Neural crest cell (in vitro differentiated cells): ENCODE measurements around the gene PRPH2. TPM values are rescaled to one million over a fixed set of nuclear protein-coding genes. Genes with fewer than 3 reads are reported as not detected.
A peak's percentile ranks its signal among the peaks of the same experiment; 100 is the strongest.

Experiments used
- DNase-seq: peaks from one replicate; pipeline ENCODE4 v3.0.0; 2021; ENCODE audit warnings: low read depth, mixed read lengths, low spot score
- H3K27ac Mint-ChIP-seq: one replicate; pipeline ENCODE4 v1.8.0; 2021; ENCODE audit warnings: mild to moderate bottlenecking, mixed read lengths; ENCODE audit not compliant: unreplicated experiment
- H3K27me3 Mint-ChIP-seq: 2 replicates; pipeline ENCODE4 v1.8.0; 2021; ENCODE audit warnings: low read depth, mild to moderate bottlenecking, mixed read lengths
- H3K36me3 Mint-ChIP-seq: 2 replicates; pipeline ENCODE4 v1.8.0; 2021; ENCODE audit warnings: low read depth, mild to moderate bottlenecking, mixed read lengths
- H3K4me1 Mint-ChIP-seq: 2 replicates; pipeline ENCODE4 v1.8.0; 2021; ENCODE audit warnings: mixed read lengths
- H3K4me3 Mint-ChIP-seq: one replicate; pipeline ENCODE4 v1.8.0; 2021; ENCODE audit warnings: mild to moderate bottlenecking, mixed read lengths
- H3K9me3 Mint-ChIP-seq: 2 replicates; pipeline ENCODE4 v1.8.0; 2021; ENCODE audit warnings: mixed read lengths
- CTCF ChIP-seq: fragments of 200-600 bp; sonication (generic); conservative IDR thresholded peaks from 2 replicates; pipeline ENCODE4 v1.5.0; 2021; ENCODE audit warnings: antibody characterized with exemption, mild to moderate bottlenecking
- total RNA-seq: library from RNA; stranded (reverse); gene quantifications from 2 replicates; pipeline ENCODE4 v1.2.1, GENCODE V29; 2021

PRPH2 gene
- total RNA-seq, 1 donor from 2014 or later, result not detected

- DNase-seq, result peak; percentile 79
- H3K9me3 Mint-ChIP-seq, result no peaks in the 10 kb centered on the region
- H3K36me3 Mint-ChIP-seq, result peaks cover 2% of the 10 kb centered on the region
- peaks cover under 1% of the 10 kb centered on the region for H3K27me3 Mint-ChIP-seq
- H3K27ac Mint-ChIP-seq, result peak within 1 kb of the TSS; percentile 100
- peaks cover 34% of the 10 kb centered on the region for H3K4me1 Mint-ChIP-seq
- TF ChIP-seq CTCF, result no peak
- peak within 1 kb of the TSS; percentile 98 for H3K4me3 Mint-ChIP-seq
These were observed 23.5 kb upstream of the PRPH2 start, which contains the start of gene TBCC for GRCh38 chr6:42745640-42746462. TBCC (minus strand) TSS chr6:42746103; CDS start chr6:42746073, 30 bp downstream.

- Mint-ChIP-seq H3K27me3 (peaks cover 3% of the 10 kb centered on the region), H3K27ac (peak overlapping the region; percentile 65), H3K36me3 (peaks cover 2% of the 10 kb centered on the region), H3K4me3 (peak overlapping the region; percentile 98), H3K9me3 (no peaks in the 10 kb centered on the region), H3K4me1 (peaks cover 34% of the 10 kb centered on the region)
- DNase-seq, result no peak
- no peak for TF ChIP-seq CTCF
These were observed 22.8 kb upstream of the PRPH2 start for GRCh38 chr6:42745083-42745639.

- no peak overlapping the region for H3K27ac Mint-ChIP-seq
These were observed 22.0 kb upstream of the PRPH2 start for GRCh38 chr6:42744351-42744893.

GRCh38 chr6:42742116-42742894 is 19.9 kb upstream of the PRPH2 start:
- H3K36me3 Mint-ChIP-seq, result peaks cover 2% of the 10 kb centered on the region
- no peak overlapping the region for H3K27ac Mint-ChIP-seq
- H3K4me3 Mint-ChIP-seq, result peak overlapping the region; percentile 80
- no peaks in the 10 kb centered on the region for H3K9me3 Mint-ChIP-seq
- H3K4me1 Mint-ChIP-seq, result peaks cover 23% of the 10 kb centered on the region
- no peak for DNase-seq
- peaks cover 13% of the 10 kb centered on the region for H3K27me3 Mint-ChIP-seq
- TF ChIP-seq CTCF, result no peak

More at GRCh38 chr6:42744351-42744893, 22.0 kb upstream of the PRPH2 start:
- H3K36me3 Mint-ChIP-seq, result peaks cover 2% of the 10 kb centered on the region
- peaks cover 3% of the 10 kb centered on the region for H3K27me3 Mint-ChIP-seq
- no peak for TF ChIP-seq CTCF
- H3K9me3 Mint-ChIP-seq, result no peaks in the 10 kb centered on the region
- H3K4me1 Mint-ChIP-seq, result peaks cover 34% of the 10 kb centered on the region
- no peak for DNase-seq
- peak overlapping the region; percentile 98 for H3K4me3 Mint-ChIP-seq

GRCh38 chr6:42740725-42741124 is 18.3 kb upstream of the PRPH2 start:
- H3K36me3 Mint-ChIP-seq, result peaks cover under 1% of the 10 kb centered on the region
- no peak for DNase-seq
- no peak overlapping the region for H3K27ac Mint-ChIP-seq
- peaks cover 14% of the 10 kb centered on the region for H3K27me3 Mint-ChIP-seq
- H3K4me1 Mint-ChIP-seq, result peaks cover 18% of the 10 kb centered on the region
- no peaks in the 10 kb centered on the region for H3K9me3 Mint-ChIP-seq
- no peak for TF ChIP-seq CTCF
- peak overlapping the region; percentile 56 for H3K4me3 Mint-ChIP-seq
